Osteoblast (primary cell): ENCODE measurements around the gene EFNA5. TPM values are rescaled to one million over a fixed set of nuclear protein-coding genes. Genes with fewer than 3 reads are reported as not detected.

Source experiments
- DNase-seq: peaks from one replicate; pipeline ENCODE4 v3.0.0; 2011; ENCODE audit warnings: low spot score, mixed read lengths; ENCODE audit not compliant: insufficient read length; ENCODE audit errors: missing footprints
- H2AFZ ChIP-seq: 2 replicates; pipeline ENCODE4 v1.6.0; 2011; ENCODE audit warnings: mild to moderate bottlenecking, low read length
- H3K27ac ChIP-seq: 2 replicates; pipeline ENCODE4 v1.5.1; 2011; ENCODE audit warnings: mild to moderate bottlenecking, low read depth, low read length, moderate library complexity
- H3K27me3 ChIP-seq: 2 replicates; pipeline ENCODE4 v1.6.0; 2012; ENCODE audit warnings: mild to moderate bottlenecking, control low read depth, inconsistent platforms, low read length, moderate library complexity; ENCODE audit not compliant: insufficient read depth
- H3K36me3 ChIP-seq: 2 replicates; pipeline ENCODE4 v1.5.1; 2011; ENCODE audit warnings: mild to moderate bottlenecking, low read length, control low read depth, moderate library complexity; ENCODE audit not compliant: insufficient read depth
- H3K4me1 ChIP-seq: 2 replicates; pipeline ENCODE4 v1.5.1; 2011; ENCODE audit warnings: mild to moderate bottlenecking, low read length, control low read depth, moderate library complexity; ENCODE audit not compliant: insufficient read depth
- H3K4me2 ChIP-seq: 2 replicates; pipeline ENCODE4 v1.6.0; 2011; ENCODE audit warnings: mild to moderate bottlenecking, low read length; ENCODE audit not compliant: insufficient read depth
- H3K4me3 ChIP-seq: fragments of 200-600 bp; sonication (generic); 3 replicates; pipeline ENCODE4 v1.5.1; 2012; ENCODE audit warnings: mild to moderate bottlenecking, low read length, inconsistent platforms; ENCODE audit not compliant: insufficient read depth
- H3K79me2 ChIP-seq: 2 replicates; pipeline ENCODE4 v1.6.0; 2012; ENCODE audit warnings: mild to moderate bottlenecking, low read length, control low read depth, inconsistent platforms; ENCODE audit not compliant: insufficient read depth
- H3K9me3 ChIP-seq: 2 replicates; pipeline ENCODE4 v1.5.1; 2011; ENCODE audit warnings: low read depth, low read length, control low read depth
- H4K20me1 ChIP-seq: 2 replicates; pipeline ENCODE4 v1.6.0; 2012; ENCODE audit warnings: mild to moderate bottlenecking, low read length, control low read depth; ENCODE audit not compliant: insufficient read depth
- total RNA-seq: library from RNA; depleted of rRNA; stranded (reverse); fragments of >200 nt; gene quantifications from 2 replicates; pipeline ENCODE4 v1.2.3, GENCODE V29; 2012
- TF ChIP-seq, protein P1 (sequence below): IDR thresholded peaks from 2 replicates; pipeline ENCODE4 v1.5.1; 2011; ENCODE audit warnings: mild to moderate bottlenecking, low read depth, low read length, moderate library complexity; ENCODE audit errors: extremely low read depth

Gene EFNA5
- total RNA-seq, 1 donor = 12.3 TPM

DNA sequence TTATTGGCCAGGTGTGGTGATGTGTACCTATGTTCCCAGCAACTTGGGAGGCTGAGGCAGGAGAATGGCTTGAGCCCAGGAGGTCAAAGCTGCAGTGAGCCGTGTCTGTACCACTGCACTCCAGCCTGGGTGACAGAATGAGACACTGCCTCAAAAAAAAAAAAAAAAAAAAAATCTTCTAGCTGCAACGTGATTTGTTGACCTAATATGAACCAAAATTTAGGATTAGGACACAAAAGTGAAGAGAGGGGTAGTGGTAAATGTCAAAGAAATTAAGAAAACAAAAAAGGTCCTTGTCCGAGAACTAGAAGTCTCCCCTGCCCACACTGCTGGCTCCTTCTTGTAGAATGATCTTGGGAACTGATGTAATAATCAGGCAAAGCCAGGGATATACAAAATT lies 272.0 kb downstream of the EFNA5 start:
- H3K9me3 ChIP-seq = no peaks in the 10 kb centered on the region
- TF ChIP-seq, protein P1, sequence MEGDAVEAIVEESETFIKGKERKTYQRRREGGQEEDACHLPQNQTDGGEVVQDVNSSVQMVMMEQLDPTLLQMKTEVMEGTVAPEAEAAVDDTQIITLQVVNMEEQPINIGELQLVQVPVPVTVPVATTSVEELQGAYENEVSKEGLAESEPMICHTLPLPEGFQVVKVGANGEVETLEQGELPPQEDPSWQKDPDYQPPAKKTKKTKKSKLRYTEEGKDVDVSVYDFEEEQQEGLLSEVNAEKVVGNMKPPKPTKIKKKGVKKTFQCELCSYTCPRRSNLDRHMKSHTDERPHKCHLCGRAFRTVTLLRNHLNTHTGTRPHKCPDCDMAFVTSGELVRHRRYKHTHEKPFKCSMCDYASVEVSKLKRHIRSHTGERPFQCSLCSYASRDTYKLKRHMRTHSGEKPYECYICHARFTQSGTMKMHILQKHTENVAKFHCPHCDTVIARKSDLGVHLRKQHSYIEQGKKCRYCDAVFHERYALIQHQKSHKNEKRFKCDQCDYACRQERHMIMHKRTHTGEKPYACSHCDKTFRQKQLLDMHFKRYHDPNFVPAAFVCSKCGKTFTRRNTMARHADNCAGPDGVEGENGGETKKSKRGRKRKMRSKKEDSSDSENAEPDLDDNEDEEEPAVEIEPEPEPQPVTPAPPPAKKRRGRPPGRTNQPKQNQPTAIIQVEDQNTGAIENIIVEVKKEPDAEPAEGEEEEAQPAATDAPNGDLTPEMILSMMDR = no peak
- no peak overlapping the region for H2AFZ ChIP-seq
- no peak for DNase-seq
- no peak overlapping the region for H3K4me3 ChIP-seq
- no peaks in the 10 kb centered on the region for H3K79me2 ChIP-seq
- no peak overlapping the region for H3K27ac ChIP-seq
- no peaks in the 10 kb centered on the region for H3K36me3 ChIP-seq
- H3K27me3 ChIP-seq = no peaks in the 10 kb centered on the region
- no peaks in the 10 kb centered on the region for H4K20me1 ChIP-seq
- H3K4me2 ChIP-seq = no peak overlapping the region
- peaks cover 4% of the 10 kb centered on the region for H3K4me1 ChIP-seq

DNA sequence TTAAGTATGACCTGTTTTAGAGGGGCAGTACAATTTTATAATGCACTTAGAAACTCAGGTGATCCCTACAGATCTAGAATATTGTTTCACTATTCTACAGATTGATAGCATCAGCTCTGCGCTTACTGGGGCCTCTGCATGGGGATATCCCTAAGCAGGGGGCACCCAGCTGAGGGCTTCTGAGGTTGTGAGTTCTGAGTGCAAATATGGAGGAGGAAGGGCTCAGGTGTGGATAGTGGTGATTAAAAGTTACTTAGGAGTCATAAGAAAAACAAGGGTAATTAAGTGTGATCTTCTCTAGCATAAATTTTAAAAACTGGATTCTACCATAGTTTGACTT lies 274.4 kb downstream of the EFNA5 start:
- TF ChIP-seq, protein P1 = no peak
- H3K4me1 ChIP-seq = no peaks in the 10 kb centered on the region
- H2AFZ ChIP-seq = no peak overlapping the region
- no peaks in the 10 kb centered on the region for H3K36me3 ChIP-seq
- H3K4me3 ChIP-seq = no peak overlapping the region
- H3K27me3 ChIP-seq = no peaks in the 10 kb centered on the region
- no peaks in the 10 kb centered on the region for H3K9me3 ChIP-seq
- H3K4me2 ChIP-seq = no peak overlapping the region
- no peaks in the 10 kb centered on the region for H3K79me2 ChIP-seq
- DNase-seq = no peak
- H4K20me1 ChIP-seq = no peaks in the 10 kb centered on the region
- H3K27ac ChIP-seq = no peak overlapping the region

DNA sequence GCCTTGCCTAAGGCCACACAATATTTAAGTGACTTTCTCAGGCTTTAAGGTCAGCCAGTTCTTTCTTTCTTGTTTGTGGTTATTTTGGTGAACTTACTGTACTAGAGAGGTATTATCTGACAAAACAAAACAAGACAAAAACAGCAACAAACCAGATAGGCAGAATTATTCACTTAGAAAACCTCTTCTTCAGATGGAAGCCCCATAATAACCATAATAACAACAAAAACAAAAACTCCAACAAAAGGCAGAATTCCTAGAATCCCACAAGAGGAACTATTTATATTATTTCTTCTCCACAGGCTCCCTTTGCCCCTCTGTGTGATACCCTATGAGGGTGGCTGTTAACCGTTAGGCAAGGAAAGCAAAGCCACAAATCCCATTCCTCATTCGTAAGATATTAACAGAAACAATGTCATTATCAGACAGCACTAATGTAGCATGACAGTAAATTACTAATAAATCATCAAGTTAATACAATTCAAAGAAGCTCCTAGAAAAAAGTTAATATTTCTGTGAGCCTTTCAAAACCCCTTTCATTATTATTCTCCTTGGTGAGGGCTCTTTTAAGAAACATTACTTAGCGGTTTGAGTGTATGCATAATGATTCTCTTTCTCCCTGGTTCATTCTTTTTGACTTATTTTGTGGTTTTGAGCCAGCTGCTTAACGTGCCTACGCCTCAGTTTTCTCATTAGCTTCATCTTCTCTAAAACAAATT lies 274.9 kb downstream of the EFNA5 start:
- Histone ChIP-seq H3K4me2 (no peak overlapping the region), H2AFZ (peak overlapping the region; percentile 15), H4K20me1 (no peaks in the 10 kb centered on the region), H3K79me2 (no peaks in the 10 kb centered on the region), H3K4me3 (no peak overlapping the region), H3K9me3 (no peaks in the 10 kb centered on the region), H3K36me3 (no peaks in the 10 kb centered on the region), H3K27ac (no peak overlapping the region), H3K4me1 (no peaks in the 10 kb centered on the region), H3K27me3 (no peaks in the 10 kb centered on the region)
- TF ChIP-seq, protein P1 = no peak
- DNase-seq = no peak

DNA sequence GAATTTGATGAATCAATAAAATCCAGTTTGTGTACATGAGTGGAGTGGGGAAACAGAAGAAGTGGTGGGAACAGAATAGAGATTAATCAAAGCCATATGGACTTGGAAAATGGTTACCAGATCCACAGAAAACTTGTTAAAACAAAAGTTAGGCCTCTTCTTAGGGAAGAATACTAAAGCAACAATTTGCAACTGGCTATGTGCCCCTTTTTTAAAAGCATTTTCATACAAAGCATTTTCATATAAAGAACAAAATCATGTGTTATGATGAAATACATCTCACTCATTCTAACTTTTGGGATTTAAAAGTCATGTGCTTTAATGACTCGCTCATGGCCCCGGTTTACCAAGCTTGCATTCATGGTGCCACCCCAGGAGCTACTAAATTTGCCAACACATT lies 276.9 kb downstream of the EFNA5 start:
- Histone ChIP-seq H3K27ac (no peak overlapping the region), H3K4me2 (no peak overlapping the region), H2AFZ (no peak overlapping the region), H4K20me1 (no peaks in the 10 kb centered on the region), H3K36me3 (no peaks in the 10 kb centered on the region), H3K79me2 (no peaks in the 10 kb centered on the region), H3K4me3 (no peak overlapping the region), H3K9me3 (no peaks in the 10 kb centered on the region), H3K27me3 (no peaks in the 10 kb centered on the region), H3K4me1 (peaks cover 10% of the 10 kb centered on the region)
- TF ChIP-seq, protein P1 = no peak
- DNase-seq = no peak
